ENCODE results near the gene RWDD1.

Gene RWDD1, protein sequence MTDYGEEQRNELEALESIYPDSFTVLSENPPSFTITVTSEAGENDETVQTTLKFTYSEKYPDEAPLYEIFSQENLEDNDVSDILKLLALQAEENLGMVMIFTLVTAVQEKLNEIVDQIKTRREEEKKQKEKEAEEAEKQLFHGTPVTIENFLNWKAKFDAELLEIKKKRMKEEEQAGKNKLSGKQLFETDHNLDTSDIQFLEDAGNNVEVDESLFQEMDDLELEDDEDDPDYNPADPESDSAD

DNA sequence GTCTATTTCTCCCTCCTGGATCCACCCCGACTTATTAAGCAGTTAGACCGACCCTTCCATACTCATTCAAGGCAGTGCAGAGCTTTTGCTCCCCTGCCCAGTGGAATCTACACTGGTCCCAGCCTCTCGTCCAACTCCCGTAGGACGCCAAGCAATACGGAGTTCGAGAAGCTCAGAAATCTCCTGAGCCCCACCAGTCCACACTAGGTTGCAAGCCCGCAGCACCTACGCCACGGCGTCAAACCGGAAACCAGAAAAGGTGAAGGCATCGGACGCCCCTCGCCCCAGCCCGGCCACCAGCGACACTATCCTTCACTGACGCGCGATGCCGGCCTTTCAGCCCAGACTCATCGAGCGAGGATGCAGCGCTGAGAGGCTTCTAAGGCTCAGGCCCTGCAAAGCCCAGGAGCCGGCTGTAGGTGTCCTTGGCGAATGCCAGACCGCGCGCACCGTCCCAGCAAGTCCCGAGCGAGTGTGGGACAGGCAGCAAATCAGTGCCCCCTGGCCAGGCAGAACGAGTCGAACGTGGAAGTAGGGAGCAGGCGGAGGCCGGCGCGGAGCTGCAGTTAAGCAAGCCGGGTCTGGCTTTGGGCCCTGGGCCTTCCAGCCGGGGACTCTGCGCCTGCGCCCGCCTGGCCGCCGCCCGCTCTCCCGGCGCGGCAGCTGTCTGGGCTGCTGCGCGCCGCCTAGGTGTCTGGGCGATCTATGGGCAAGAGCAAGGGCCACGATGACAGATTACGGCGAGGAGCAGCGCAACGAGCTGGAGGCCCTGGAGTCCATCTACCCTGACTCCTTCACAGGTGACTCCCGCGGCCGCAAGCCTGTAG, at the start of gene RWDD1:
Gene RWDD1 (plus strand): TSS at position 649 of the 827 bp plus-strand sequence. CDS start 79 bp downstream, at position 728.
- peak; percentile 96 to 99 (median 96) for DNase-seq (ENCODE audit: low read depth in 2 of 3, low spot score in 1 of 3)

DNA sequence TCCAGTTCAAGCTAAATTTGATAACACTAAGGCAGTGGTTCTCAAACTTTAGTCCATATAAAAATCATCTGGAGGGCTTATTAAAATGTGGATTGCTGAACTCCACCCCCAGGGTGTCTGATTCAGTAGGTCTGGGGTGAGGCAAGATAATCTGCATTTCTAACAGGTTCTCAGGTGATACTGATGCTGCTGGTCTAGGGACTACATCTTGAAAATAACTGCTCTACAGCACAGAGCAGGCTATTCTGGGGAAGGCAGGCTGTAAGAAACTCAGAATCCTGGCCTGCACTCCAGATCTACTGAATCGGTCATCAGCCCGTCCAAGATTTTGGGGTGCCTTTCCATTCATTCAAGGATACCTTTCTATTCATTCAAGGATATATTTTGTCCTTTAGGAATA, 48.4 kb upstream of the RWDD1 start:
- DNase-seq (ENCODE audit: low read depth in 2 of 3, low spot score in 1 of 3): no peak

DNA sequence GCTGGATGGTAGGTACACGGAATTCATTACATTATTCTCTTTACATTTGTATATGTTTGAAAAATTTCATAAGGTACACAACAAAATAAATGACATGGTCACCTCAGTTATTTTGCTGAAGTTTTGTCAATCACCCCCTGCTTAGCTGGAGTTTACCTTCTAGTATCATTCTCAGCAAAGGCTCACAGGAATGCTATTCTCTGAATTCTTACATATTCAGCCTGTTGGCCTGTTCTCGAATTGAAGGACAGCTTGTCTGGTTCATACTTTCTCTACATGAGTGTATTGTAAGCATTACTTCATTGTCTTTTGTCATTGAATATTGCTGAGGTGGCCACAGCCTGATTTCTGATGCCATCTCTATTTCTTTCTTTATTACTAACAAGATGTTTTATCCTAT, 47.1 kb upstream of the RWDD1 start:
- no peak for DNase-seq (ENCODE audit: low read depth in 2 of 3, low spot score in 1 of 3)

DNA sequence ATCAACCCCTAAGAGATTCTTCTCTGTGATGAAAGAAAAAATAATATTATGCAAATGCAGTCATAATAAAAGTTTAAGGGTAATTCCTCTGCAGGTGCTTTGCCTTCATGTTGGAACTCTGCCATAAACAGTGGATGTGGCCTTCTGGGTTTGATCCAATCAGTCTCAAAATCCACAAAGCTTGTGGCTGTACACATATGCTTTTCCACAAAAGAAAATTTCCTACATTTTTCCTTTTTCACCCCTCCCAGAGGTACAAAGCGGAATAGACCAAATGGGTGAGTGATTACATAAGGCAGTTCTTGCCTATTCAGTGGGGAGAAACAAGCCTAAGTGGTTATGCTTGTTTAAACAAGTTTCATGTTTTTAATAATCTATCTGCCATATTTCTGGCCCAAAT, 43.2 kb upstream of the RWDD1 start:
- no peak for DNase-seq (ENCODE audit: low read depth in 2 of 3, low spot score in 1 of 3)

DNA sequence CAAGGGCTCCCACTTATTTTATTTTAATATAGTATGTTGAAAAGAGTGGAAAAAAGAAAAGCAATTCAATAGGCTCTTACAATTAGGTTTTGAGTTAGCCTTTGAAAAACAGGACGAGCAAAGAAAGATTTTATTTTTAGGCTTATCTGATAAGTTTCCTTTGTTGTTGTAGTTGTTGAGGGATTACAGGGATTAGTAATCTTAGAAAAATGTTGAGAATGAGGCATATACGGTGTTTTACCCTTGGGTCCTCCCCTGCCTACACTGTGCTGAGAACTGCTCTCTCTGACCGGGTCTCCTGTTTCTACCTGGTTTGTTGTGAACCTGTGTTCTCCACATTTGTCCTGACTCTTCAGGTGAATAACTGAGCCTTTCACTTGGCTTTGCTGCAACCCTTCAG, 42.5 kb upstream of the RWDD1 start:
- no peak for DNase-seq (ENCODE audit: low read depth in 2 of 3, low spot score in 1 of 3)

DNA sequence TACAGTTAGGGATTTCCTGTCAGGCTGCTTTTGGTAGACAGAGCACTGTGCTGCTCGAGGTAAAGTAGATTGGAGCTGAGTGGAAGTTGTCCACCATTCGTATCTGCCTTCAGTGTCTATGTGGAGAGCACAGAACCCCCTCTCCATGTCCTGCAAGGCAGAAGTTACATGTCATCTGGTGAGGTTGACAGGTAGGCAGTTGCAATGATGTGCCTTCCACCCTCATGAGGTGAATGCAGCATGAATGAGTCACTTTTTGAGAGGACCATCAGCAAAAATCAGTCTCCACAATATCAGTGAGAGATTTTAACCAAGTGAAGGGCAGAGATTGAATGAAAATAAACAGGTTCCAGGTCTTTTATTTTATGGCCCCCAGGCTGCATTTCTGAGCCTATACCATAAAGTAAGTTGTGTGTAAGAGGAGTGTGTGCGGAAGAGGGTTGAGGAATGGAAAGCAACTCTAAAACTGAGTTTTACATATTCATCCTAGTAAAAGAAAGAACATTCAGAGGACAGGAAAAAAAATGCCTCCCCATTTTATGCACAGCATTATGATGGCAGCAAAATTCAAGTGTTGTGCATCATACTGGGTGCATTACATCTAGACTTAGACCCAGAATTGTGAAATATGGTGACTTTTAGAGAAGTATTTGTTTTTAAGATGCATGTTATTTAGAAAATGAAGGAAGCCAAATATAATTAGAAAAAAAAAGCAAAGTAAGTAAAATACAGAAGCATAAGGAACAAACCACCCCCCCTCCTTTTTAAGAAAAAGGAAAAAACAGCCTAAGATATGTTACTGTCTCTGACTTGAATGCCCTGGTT, 41.6 kb upstream of the RWDD1 start:
- DNase-seq (ENCODE audit: low read depth in 2 of 3, low spot score in 1 of 3): no peak

DNA sequence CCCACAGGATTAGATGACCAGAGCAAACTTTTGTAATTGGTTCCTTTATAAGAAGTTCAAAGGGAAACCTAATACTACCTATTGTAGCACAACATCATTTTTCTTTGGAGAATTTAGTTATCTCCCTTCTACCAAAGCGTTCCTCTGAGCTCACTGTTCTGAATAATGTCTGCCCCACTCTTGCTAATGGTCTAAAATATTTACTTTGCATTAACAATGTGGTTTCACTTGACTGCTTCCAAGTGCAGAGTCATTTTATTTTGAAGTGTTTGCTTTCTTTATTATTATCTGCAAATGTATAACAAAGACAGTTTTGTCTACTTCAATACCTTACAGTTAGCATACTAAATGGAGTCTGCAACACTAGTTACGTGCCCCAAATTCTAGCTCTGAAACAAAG, 40.9 kb upstream of the RWDD1 start:
- no peak for DNase-seq (ENCODE audit: low read depth in 2 of 3, low spot score in 1 of 3)

DNA sequence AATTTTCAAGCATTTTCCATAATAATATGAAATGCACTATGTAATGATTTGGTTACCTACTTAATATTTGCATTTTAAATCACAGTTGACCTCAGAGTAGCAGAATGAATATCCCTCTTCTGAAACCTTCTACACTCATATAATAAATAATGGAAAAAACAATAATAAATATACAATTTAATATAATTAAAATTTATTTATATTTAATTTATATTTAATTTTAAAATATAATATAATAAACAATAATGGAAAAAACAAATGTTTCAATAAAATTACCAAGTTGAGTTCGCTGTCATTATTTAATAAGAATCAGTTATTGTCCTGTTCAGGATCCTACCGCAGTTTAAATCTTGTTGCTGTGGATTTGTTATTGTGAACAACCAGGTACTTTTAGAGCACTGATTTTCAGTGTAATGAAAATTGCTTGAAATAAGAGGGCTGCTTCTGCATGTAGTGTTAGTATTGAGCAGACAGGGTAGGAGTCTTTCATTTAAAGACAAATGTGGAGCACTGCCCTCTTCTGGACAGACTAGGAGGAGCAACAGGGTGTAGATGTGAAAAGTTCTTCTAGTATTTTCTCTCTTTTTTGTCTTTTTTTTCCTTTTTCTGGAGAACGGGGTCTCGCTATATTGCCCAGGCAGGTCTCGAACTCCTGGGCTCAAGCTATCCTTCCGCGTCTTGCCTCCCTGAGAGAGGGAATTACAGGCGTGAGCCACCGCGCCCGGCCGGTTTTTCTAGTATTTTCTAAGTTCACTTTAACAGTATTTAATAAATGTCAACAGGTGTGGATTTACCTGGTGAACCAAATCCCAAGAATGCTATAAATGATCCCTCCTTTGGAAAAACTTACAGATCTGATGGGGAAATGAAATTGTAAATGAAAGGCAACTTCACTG, 39.4 kb upstream of the RWDD1 start:
- DNase-seq (ENCODE audit: low read depth in 2 of 3, low spot score in 1 of 3): peak; percentile 3 to 65 (median 33)

DNA sequence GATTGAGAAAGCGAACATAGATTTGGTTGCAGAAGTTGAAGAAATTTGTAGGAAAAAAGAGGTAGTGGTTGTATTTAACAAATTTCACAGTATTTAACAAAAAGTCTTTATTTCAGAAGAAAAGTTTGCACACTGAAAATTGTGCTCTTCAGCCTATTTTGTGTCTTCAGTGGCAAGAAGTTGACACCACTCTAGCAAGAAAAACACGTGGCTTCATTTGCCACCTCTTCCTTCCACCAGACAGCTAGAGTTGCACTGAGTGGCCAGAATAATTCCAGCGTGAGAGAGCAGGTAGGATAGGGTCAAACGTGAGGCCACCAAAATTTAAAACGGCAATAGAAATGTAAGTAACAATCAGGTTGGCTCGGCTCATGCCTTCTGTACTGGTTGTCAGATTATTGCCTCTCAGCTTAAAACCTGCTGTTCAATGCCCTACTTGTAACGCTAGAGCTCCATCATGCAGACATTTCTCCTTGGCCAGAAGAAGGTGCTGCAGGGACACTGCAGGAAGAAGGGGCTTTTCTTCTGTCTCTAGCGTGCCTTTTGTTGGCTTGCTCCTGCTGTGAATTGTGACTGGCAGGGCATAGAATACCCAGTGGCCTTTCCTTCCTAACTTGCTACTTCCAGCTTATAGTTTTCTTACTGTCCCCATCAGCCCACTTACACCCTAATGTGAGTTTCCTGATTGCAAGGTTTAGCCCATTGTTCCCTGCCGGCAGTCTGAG, 37.9 kb upstream of the RWDD1 start:
- no peak for DNase-seq (ENCODE audit: low read depth in 2 of 3, low spot score in 1 of 3)

DNA sequence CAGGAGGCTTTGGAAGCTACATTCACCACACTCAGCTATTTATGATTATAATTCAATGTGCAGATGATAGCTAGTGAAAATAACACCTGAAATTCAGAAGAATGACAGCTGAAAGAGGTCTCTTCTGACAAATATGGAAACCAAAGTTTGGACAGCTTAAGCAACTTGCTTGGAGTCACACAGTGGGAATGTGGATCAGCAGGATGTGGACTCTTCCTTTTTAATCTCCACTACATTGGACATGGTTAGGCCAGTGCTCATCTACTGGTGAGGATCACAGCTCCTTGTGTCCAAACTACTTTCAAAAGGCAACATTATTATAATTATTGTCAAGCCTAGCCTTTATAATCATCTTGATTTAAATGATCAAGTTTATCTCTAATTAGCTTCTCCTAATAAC, 36.2 kb upstream of the RWDD1 start:
- no peak for DNase-seq (ENCODE audit: low read depth in 2 of 3, low spot score in 1 of 3)

DNA sequence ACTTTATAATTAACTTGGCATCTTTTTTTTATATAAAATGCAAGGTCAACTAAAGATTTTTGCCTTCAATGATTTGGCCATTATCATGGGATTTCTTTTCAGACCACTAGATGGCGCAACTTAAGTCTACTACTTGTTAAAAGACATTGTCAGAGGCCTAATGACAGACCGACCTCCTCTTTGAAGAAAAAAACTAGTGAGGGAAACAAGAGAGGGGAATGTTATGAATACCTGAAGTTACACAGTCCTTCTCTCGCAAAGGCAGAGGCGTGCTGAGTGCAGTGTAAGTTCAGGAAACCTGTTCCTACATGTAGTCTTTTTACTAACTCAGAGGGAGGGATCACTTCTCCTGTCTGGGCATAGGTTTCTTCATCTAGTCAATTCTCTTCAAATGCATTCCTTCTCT, 35.1 kb upstream of the RWDD1 start:
- peak in 1 of 3 donors; percentile 51 for DNase-seq (ENCODE audit: low read depth in 2 of 3, low spot score in 1 of 3)

DNA sequence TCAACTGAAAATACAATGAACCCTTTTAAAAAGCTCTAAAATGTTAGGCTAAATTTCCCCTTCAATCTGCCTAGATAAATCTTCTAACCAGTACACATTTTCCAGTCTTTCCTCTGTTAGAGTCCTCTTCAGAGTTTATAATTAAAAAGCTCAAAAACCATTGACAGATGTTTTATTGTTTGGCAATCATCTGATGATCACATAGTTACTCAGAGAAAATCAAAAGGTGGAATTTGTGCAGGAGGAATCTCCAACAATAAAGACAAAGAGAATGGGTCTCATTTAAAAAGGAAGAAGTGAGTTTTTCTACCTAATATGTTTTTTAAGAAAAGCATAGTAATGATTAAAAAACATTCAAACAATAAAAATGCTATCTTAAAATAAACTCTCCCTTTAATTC, 28.9 kb upstream of the RWDD1 start:
- no peak for DNase-seq (ENCODE audit: low read depth in 2 of 3, low spot score in 1 of 3)

DNA sequence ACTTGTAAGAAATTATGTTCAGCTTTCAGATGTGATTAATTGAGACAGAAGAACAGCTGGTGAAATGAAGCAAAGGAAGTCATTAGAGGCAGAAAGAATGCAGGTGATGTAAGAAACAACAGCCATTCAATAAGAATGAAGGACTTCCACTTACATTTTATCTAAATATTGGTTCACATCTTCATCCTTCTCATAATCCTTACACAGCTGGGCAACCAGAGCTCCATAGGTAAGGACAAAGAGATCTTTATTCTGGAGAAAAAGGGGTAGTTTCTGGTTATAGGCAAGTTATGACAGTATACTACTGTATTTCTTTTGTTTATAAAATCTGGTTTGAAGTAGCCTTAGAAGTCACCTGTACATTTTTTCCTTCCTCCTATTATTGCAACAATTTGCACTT, 28.2 kb upstream of the RWDD1 start:
- DNase-seq (ENCODE audit: low read depth in 2 of 3, low spot score in 1 of 3): no peak

DNA sequence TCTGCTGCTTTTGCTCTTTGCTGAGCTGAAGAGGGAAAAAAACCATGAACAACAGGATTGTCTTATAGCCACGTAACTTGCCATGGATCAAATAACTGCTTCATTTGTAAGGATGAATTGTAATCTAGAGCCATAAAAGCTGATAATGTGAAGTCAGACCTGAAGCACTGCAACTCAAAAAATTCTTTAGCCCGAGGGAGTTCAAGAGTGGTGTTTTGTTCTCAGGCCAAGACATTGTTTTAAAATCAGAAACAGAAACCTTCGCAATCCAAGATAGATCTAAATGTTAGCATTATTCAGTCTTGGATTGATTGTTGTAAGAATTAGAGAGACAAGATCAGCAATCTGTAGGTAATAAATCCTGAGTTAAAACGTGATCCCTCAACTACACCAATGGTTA, 25.7 kb upstream of the RWDD1 start, which contains the start of gene TRAPPC3L:
Gene TRAPPC3L (minus strand): TSS at position 34 of the 400 bp plus-strand sequence. CDS start 170 bp downstream, outside the sequence.
- DNase-seq (ENCODE audit: low read depth in 2 of 3, low spot score in 1 of 3): no peak

DNA sequence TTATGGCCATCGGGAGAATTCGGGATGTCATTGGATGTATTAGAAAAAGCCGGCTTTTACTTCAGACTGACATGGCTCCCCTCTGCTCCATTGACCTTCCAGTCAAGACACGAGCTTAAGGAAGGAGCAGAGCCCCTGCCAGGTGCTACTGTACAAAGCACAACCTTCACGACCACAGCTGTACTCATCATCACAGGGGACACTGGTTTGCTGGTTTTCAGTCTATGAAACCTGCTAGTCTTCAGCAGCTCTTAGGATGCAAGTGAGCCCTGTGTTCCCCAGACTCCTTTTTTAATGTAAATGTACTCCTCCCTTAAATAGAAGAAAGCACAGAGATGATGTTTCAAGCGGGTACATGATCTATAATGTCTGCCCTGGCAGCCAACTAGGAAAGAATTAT, 23.9 kb upstream of the RWDD1 start:
- no peak for DNase-seq (ENCODE audit: low read depth in 2 of 3, low spot score in 1 of 3)

DNA sequence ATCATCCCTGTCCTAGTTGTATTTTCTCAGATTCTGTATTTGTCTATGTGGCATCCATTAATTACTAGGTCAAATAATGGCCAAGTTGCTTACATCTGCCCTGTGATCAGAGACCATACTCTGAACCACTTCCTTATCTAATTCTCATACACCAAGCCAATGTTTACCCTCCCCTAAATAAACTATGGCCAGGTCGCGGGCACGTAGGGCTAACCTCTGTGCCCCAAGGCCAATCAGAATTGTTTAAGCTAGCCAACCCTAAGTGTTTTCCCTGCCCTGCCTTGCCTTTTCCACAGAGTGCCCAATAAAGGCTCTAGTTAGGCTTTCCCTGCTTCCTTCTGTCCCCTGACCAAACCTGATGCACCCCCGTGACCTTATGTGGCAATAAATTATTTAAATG, 20.5 kb upstream of the RWDD1 start:
- no peak for DNase-seq (ENCODE audit: low read depth in 2 of 3, low spot score in 1 of 3)

DNA sequence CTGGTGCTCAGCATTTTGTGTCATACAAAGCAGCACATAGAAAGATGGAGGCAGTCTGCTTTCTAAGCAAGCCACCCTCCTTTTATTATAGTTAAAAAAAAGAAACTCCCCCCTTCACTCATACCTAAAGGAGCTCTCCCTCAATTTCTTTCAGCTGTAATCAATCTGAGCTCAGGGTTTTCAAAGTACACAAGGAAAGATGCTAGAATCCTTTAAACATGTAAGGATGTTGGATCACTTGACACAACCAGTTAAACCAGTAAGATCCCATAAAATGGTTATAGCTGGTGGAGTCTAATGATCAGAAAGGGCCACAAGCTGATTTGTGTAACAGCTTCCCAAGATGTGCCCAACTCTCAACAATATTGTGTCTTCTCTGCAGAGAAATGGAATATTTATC, 17.9 kb upstream of the RWDD1 start, which contains the start of gene CALHM4:
Gene CALHM4 (plus strand): TSS at position 301 of the 400 bp plus-strand sequence. CDS start 43 bp downstream, at position 344.
- no peak for DNase-seq (ENCODE audit: low read depth in 2 of 3, low spot score in 1 of 3)

DNA sequence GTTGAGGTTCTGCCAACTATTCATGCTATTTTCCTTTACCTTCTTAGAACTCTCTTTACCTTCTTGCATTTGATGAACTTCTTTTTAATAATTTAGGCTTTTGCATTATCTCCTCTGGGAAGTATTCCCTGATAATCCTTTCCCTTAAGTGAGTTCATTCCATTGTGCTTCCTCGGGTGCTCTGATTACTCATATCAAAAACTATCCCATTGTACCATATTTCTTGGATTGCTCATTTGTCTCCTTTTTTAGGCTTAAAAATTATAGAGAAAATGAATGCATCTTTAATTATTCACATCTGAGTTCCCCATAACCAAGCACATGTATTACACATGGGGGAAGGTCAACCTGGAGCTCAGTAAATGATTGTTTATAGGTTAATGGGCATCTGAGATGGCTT, 15.2 kb upstream of the RWDD1 start:
- no peak for DNase-seq (ENCODE audit: low read depth in 2 of 3, low spot score in 1 of 3)

DNA sequence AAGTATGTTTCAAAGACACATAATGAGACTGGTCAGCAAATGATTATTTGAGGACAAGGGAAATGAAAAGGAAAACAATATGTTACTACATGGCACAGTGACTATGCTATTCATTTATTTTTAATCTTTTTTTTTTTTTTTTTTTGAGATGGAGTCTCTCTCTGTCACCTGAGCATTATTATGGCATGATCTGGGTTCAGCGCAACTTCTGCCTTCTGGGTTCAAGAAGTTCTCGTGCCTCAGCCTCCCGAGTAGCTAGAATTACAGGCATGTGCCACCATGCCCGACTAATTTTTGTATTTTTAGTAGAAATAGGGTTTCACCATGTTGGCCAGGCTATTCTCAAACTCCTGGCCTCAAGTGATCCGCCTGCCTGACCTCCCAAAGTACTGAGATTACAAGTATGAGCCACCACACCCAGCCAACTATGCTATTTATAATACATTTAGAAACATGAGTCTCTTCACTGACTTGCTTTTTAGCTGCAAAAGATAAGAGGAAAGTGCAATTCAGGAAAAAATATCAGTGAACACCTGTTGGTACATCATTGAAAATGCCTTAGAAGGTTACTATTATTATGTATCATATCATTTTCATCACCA, 14.4 kb upstream of the RWDD1 start:
- no peak for DNase-seq (ENCODE audit: low read depth in 2 of 3, low spot score in 1 of 3)

Data from stimulated activated CD4-positive, alpha-beta T cell treated with anti-CD3 and anti-CD28 coated beads, Interleukin-12 subunit alpha, Interleukin-12 subunit beta, amount 100 ng/mL, for 48 hours (primary cell).